ENCODE data around the gene RAPH1. TPM values are rescaled to one million over a fixed set of nuclear protein-coding genes. Genes with fewer than 3 reads are reported as not detected.
"Not testable (repeated sequence)": the region's sequence is repeated elsewhere in the genome, so short reads cannot be mapped to it uniquely, and the experiment has no call there.

Gene RAPH1
- total RNA-seq, 1 experiment from 2014 or later, result 126 TPM

GRCh38 chr2:203399031-203399430, 136.1 kb downstream of the RAPH1 start:
- intact Hi-C loops (cut with micrococcal nuclease; ENCODE audit: unreplicated experiment), result loop anchor here (5.0 kb wide), 1 partner anchor 67 kb away; no protein-coding TSS in a partner anchor
- Mint-ChIP-seq H3K4me1 (ENCODE audit: low read depth, unreplicated experiment) (peaks cover 41% of the 10 kb centered on the region), H3K27ac (ENCODE audit: unreplicated experiment) (no peak overlapping the region), H3K9me3 (ENCODE audit: low read depth, unreplicated experiment) (no peaks in the 10 kb centered on the region), H3K27me3 (ENCODE audit: unreplicated experiment) (no peaks in the 10 kb centered on the region), H3K4me3 (ENCODE audit: low read depth, unreplicated experiment) (no peak overlapping the region), H3K36me3 (ENCODE audit: insufficient read depth, unreplicated experiment) (peaks cover 13% of the 10 kb centered on the region)
- BruUV-seq (replicated peaks), result no TSS peak
- no peak for TF ChIP-seq CTCF (IDR thresholded peaks at IDR 0.05; ENCODE audit: unreplicated experiment)
- no peak for DNase-seq
- CTCF ChIA-PET, result no interaction called here

- CTCF ChIA-PET, result no interaction called here
- intact Hi-C loops (cut with micrococcal nuclease; ENCODE audit: unreplicated experiment), result loop anchor here (5.0 kb wide), 1 partner anchor 64 kb away; no protein-coding TSS in a partner anchor
These were observed 138.4 kb downstream of the RAPH1 start for GRCh38 chr2:203396667-203397066.

GRCh38 chr2:203395858-203396257, 139.2 kb downstream of the RAPH1 start:
- Mint-ChIP-seq H3K36me3 (ENCODE audit: insufficient read depth, unreplicated experiment) (peaks cover 5% of the 10 kb centered on the region), H3K4me1 (ENCODE audit: low read depth, unreplicated experiment) (peaks cover 28% of the 10 kb centered on the region), H3K27ac (ENCODE audit: unreplicated experiment) (no peak overlapping the region), H3K27me3 (ENCODE audit: unreplicated experiment) (no peaks in the 10 kb centered on the region), H3K9me3 (ENCODE audit: low read depth, unreplicated experiment) (no peaks in the 10 kb centered on the region), H3K4me3 (ENCODE audit: low read depth, unreplicated experiment) (no peak overlapping the region)
- DNase-seq, result no peak
- TF ChIP-seq CTCF (IDR thresholded peaks at IDR 0.05; ENCODE audit: unreplicated experiment), result no peak
- CTCF ChIA-PET, result no interaction called here
- intact Hi-C loops (cut with micrococcal nuclease; ENCODE audit: unreplicated experiment), result loop anchor here (5.0 kb wide), 1 partner anchor 64 kb away; no protein-coding TSS in a partner anchor
- no TSS peak for BruUV-seq (replicated peaks)

More at GRCh38 chr2:203396667-203397066, 138.4 kb downstream of the RAPH1 start:
- no peaks in the 10 kb centered on the region for H3K27me3 Mint-ChIP-seq (ENCODE audit: unreplicated experiment)
- DNase-seq, result peak; percentile 18
- no TSS peak for BruUV-seq (replicated peaks)
- peak; percentile 62 for TF ChIP-seq CTCF (IDR thresholded peaks at IDR 0.05; ENCODE audit: unreplicated experiment)
- peaks cover 36% of the 10 kb centered on the region for H3K4me1 Mint-ChIP-seq (ENCODE audit: low read depth, unreplicated experiment)
- H3K4me3 Mint-ChIP-seq (ENCODE audit: low read depth, unreplicated experiment), result no peak overlapping the region
- H3K36me3 Mint-ChIP-seq (ENCODE audit: insufficient read depth, unreplicated experiment), result peaks cover 5% of the 10 kb centered on the region
- H3K9me3 Mint-ChIP-seq (ENCODE audit: low read depth, unreplicated experiment), result no peaks in the 10 kb centered on the region
- no peak overlapping the region for H3K27ac Mint-ChIP-seq (ENCODE audit: unreplicated experiment)

GRCh38 chr2:203394519-203395227, 140.4 kb downstream of the RAPH1 start:
- Mint-ChIP-seq H3K27ac (ENCODE audit: unreplicated experiment) (no peak overlapping the region), H3K4me1 (ENCODE audit: low read depth, unreplicated experiment) (peaks cover 24% of the 10 kb centered on the region), H3K27me3 (ENCODE audit: unreplicated experiment) (no peaks in the 10 kb centered on the region), H3K9me3 (ENCODE audit: low read depth, unreplicated experiment) (no peaks in the 10 kb centered on the region), H3K36me3 (ENCODE audit: insufficient read depth, unreplicated experiment) (peaks cover 5% of the 10 kb centered on the region), H3K4me3 (ENCODE audit: low read depth, unreplicated experiment) (no peak overlapping the region)
- intact Hi-C loops (cut with micrococcal nuclease; ENCODE audit: unreplicated experiment), result loop anchor here (5.0 kb wide), 1 partner anchor 62 kb away; no protein-coding TSS in a partner anchor
- no peak for TF ChIP-seq CTCF (IDR thresholded peaks at IDR 0.05; ENCODE audit: unreplicated experiment)
- no TSS peak for BruUV-seq (replicated peaks)
- CTCF ChIA-PET, result interaction anchor here (1.2 kb wide), 1 partner anchor 12 kb away, joined by 3 read pairs; no protein-coding TSS in a partner anchor
- DNase-seq, result no peak

GRCh38 chr2:203388153-203388552, 146.9 kb downstream of the RAPH1 start:
- H3K4me1 Mint-ChIP-seq (ENCODE audit: low read depth, unreplicated experiment), result peaks cover 18% of the 10 kb centered on the region
- H3K36me3 Mint-ChIP-seq (ENCODE audit: insufficient read depth, unreplicated experiment); CTCF ChIA-PET; BruUV-seq (replicated peaks); H3K9me3 Mint-ChIP-seq (ENCODE audit: low read depth, unreplicated experiment); H3K4me3 Mint-ChIP-seq (ENCODE audit: low read depth, unreplicated experiment); DNase-seq; H3K27ac Mint-ChIP-seq (ENCODE audit: unreplicated experiment); H3K27me3 Mint-ChIP-seq (ENCODE audit: unreplicated experiment); intact Hi-C loops (cut with micrococcal nuclease; ENCODE audit: unreplicated experiment): not testable (repeated sequence)

Measured in Calu3 (cell line).